H9 (cell line): ENCODE results near the gene MAP6. TPM values are rescaled to one million over a fixed set of nuclear protein-coding genes. Genes with fewer than 3 reads are reported as not detected.

Source experiments
- DNase-seq: peaks from one replicate; pipeline ENCODE4 v3.0.0-alpha.2; 2017
- H2AFZ ChIP-seq: one replicate; pipeline ENCODE4 v1.6.1; 2013; ENCODE audit warnings: mild to moderate bottlenecking, low read length, control low read depth, moderate library complexity
- H2AK5ac ChIP-seq: 2 replicates; pipeline ENCODE4 v1.6.1; 2013; ENCODE audit warnings: low read length, control low read depth, mixed read lengths; ENCODE audit not compliant: insufficient read length
- H2BK120ac ChIP-seq: one replicate; pipeline ENCODE4 v1.6.1; 2013; ENCODE audit warnings: low read depth, mild to moderate bottlenecking, low read length, control low read depth, inconsistent platforms; ENCODE audit not compliant: poor library complexity, severe bottlenecking
- H2BK12ac ChIP-seq: 2 replicates; pipeline ENCODE4 v1.6.1; 2013; ENCODE audit warnings: low read length, control low read depth, mixed read lengths, low read depth; ENCODE audit not compliant: insufficient read length
- H2BK15ac ChIP-seq: 2 replicates; pipeline ENCODE4 v1.6.1; 2013; ENCODE audit warnings: low read depth, low read length, control low read depth
- H2BK20ac ChIP-seq: one replicate; pipeline ENCODE4 v1.6.1; 2013; ENCODE audit warnings: low read depth, mild to moderate bottlenecking, low read length, control low read depth, inconsistent platforms; ENCODE audit not compliant: poor library complexity, severe bottlenecking
- H2BK5ac ChIP-seq: 2 replicates; pipeline ENCODE4 v1.6.1; 2013; ENCODE audit warnings: low read length, control low read depth, mixed read lengths; ENCODE audit not compliant: insufficient read length
- H3K14ac ChIP-seq: 2 replicates; pipeline ENCODE4 v1.6.1; 2013; ENCODE audit warnings: low read length, control low read depth; ENCODE audit not compliant: insufficient read depth
- H3K18ac ChIP-seq: 2 replicates; pipeline ENCODE4 v1.6.1; 2013; ENCODE audit warnings: low read depth, mild to moderate bottlenecking, mixed read lengths, low read length, control low read depth; ENCODE audit not compliant: insufficient read length
- H3K23ac ChIP-seq: 2 replicates; pipeline ENCODE4 v1.6.1; 2013; ENCODE audit warnings: low read length, control low read depth, mixed read lengths, low read depth; ENCODE audit not compliant: insufficient read length
- H3K23me2 ChIP-seq: 2 replicates; pipeline ENCODE4 v1.6.1; 2013; ENCODE audit warnings: low read depth, mild to moderate bottlenecking, mixed read lengths, low read length, control low read depth; ENCODE audit not compliant: insufficient read length, poor library complexity, severe bottlenecking
- H3K27ac ChIP-seq: 2 replicates; pipeline ENCODE4 v1.5.1; 2013; ENCODE audit warnings: low read length, control low read depth, mixed read lengths, low read depth; ENCODE audit not compliant: insufficient read length
- H3K27me3 ChIP-seq: 2 replicates; pipeline ENCODE4 v1.6.1; 2013; ENCODE audit warnings: low read length, control low read depth, inconsistent platforms; ENCODE audit not compliant: insufficient read depth
- H3K4ac ChIP-seq: 2 replicates; pipeline ENCODE4 v1.6.1; 2013; ENCODE audit warnings: low read depth, mild to moderate bottlenecking, control low read depth, inconsistent platforms, low read length, moderate library complexity
- H3K4me1 ChIP-seq: 2 replicates; pipeline ENCODE4 v1.6.1; 2013; ENCODE audit warnings: low read length, control low read depth, inconsistent platforms; ENCODE audit not compliant: insufficient read depth
- H3K4me2 ChIP-seq: 2 replicates; pipeline ENCODE4 v1.6.1; 2013; ENCODE audit warnings: low read length, control low read depth, mixed read lengths; ENCODE audit not compliant: insufficient read length, insufficient read depth
- H3K56ac ChIP-seq: 2 replicates; pipeline ENCODE4 v1.6.1; 2013; ENCODE audit warnings: low read depth, mild to moderate bottlenecking, mixed read lengths, low read length, control low read depth; ENCODE audit not compliant: insufficient read length
- H3K79me1 ChIP-seq: 2 replicates; pipeline ENCODE4 v1.6.1; 2013; ENCODE audit warnings: low read depth, mild to moderate bottlenecking, moderate library complexity, low read length, control low read depth, inconsistent platforms; ENCODE audit not compliant: insufficient read depth, poor library complexity, severe bottlenecking
- H3K79me2 ChIP-seq: 2 replicates; pipeline ENCODE4 v1.6.1; 2013; ENCODE audit warnings: low read length, control low read depth, inconsistent platforms; ENCODE audit not compliant: insufficient read depth
- H3K9ac ChIP-seq: 2 replicates; pipeline ENCODE4 v1.6.1; 2013; ENCODE audit warnings: low read length, control low read depth, mixed read lengths; ENCODE audit not compliant: insufficient read length; ENCODE audit errors: extremely low read depth
- H3K9me3 ChIP-seq: one replicate; pipeline ENCODE4 v1.6.1; 2013; ENCODE audit warnings: low read depth, low read length, inconsistent platforms; ENCODE audit not compliant: control insufficient read depth
- H3T11ph ChIP-seq: one replicate; pipeline ENCODE4 v1.6.1; 2013; ENCODE audit warnings: mild to moderate bottlenecking, low read length, control low read depth, inconsistent platforms
- H4K20me1 ChIP-seq: one replicate; pipeline ENCODE4 v1.6.1; 2013; ENCODE audit not compliant: control insufficient read depth, insufficient read length, insufficient read depth
- H4K5ac ChIP-seq: 2 replicates; pipeline ENCODE4 v1.6.1; 2013; ENCODE audit warnings: low read depth, mild to moderate bottlenecking, mixed read lengths, low read length, control low read depth; ENCODE audit not compliant: insufficient read length
- H4K8ac ChIP-seq: replicated peaks from 2 replicates; pipeline ENCODE4 v1.6.1; 2013; ENCODE audit warnings: low read length, control low read depth, mixed read lengths, low read depth; ENCODE audit not compliant: insufficient read length
- H4K91ac ChIP-seq: 2 replicates; pipeline ENCODE4 v1.6.1; 2013; ENCODE audit warnings: low read depth, mild to moderate bottlenecking, moderate library complexity, mixed read lengths, low read length, control low read depth; ENCODE audit not compliant: insufficient read length
- H3K27ac Mint-ChIP-seq, 3 experiments: 2 replicates in 2 of 3; 3 replicates in 1 of 3; pipeline ENCODE4 v1.8.0; 2020 to 2021; ENCODE audit warnings: mixed read lengths in 3 of 3, mild to moderate bottlenecking in 1 of 3, moderate library complexity in 1 of 3
- H3K27me3 Mint-ChIP-seq: 2 replicates; pipeline ENCODE4 v1.8.0; 2021; ENCODE audit warnings: low read depth, mild to moderate bottlenecking, moderate library complexity, mixed read lengths
- H3K36me3 Mint-ChIP-seq, 3 experiments: 2 replicates in 2 of 3; 3 replicates in 1 of 3; pipeline ENCODE4 v1.8.0; 2020 to 2021; ENCODE audit warnings: low read depth in 3 of 3, mixed read lengths in 3 of 3; ENCODE audit not compliant: insufficient read depth in 1 of 3
- H3K4me1 Mint-ChIP-seq, 2 experiments: 2 replicates each; pipeline ENCODE4 v1.8.0; 2020; ENCODE audit warnings: mixed read lengths in 2 of 2
- H3K4me3 Mint-ChIP-seq, 2 experiments: 2 replicates in 1 of 2; 3 replicates in 1 of 2; pipeline ENCODE4 v1.8.0; 2020 to 2021; ENCODE audit warnings: mild to moderate bottlenecking in 2 of 2, mixed read lengths in 2 of 2, moderate library complexity in 1 of 2
- H3K9me3 Mint-ChIP-seq, 2 experiments: 2 replicates in 1 of 2; 3 replicates in 1 of 2; pipeline ENCODE4 v1.8.0; 2020; ENCODE audit warnings: mild to moderate bottlenecking in 2 of 2, mixed read lengths in 2 of 2, moderate library complexity in 1 of 2
- CTCF ChIP-seq: fragments of 200-600 bp; sonication (generic); conservative IDR thresholded peaks from 3 replicates; pipeline ENCODE4 v1.8.0; 2021; ENCODE audit warnings: antibody characterized with exemption, mild to moderate bottlenecking
- WGBS: extraction: QIAGEN DNeasy Blood & Tissue Kit; methylation state at CpG from one replicate; pipeline ENCODE4 v1.1.7; 2013; ENCODE audit warnings: missing lambda C conversion rate, low lambda C conversion rate, mixed read lengths; ENCODE audit not compliant: insufficient read length; ENCODE audit errors: extremely low coverage; 5-methylcytosine and 5-hydroxymethylcytosine counted together
- total RNA-seq: library from RNA; stranded (reverse); gene quantifications from 2 replicates; pipeline ENCODE4 v1.2.1, GENCODE V29; 2021

The MAP6 gene
- total RNA-seq, 1 experiment from 2014 or later = 0.77 TPM

GRCh38 chr11:75667255-75667830 lies 1.5 kb downstream of the MAP6 start:
- H3K27me3 Mint-ChIP-seq = peaks cover 78% of the 10 kb centered on the region
- TF ChIP-seq CTCF = peak; percentile 22; the same call in 1 of the 3 replicates

More at GRCh38 chr11:75667255-75667830, 1.5 kb downstream of the MAP6 start:
- no peak overlapping the region for H4K5ac ChIP-seq
- no peak overlapping the region for H3K14ac ChIP-seq
- no peaks in the 10 kb centered on the region for H3K79me1 ChIP-seq
- peaks cover 36 to 45% of the 10 kb centered on the region in 2 experiments for H3K4me1 Mint-ChIP-seq
- H2BK12ac ChIP-seq = no peak overlapping the region
- peaks cover 0 to 1% of the 10 kb centered on the region in 2 experiments; a peak in 2 of 5 replicates for H3K9me3 Mint-ChIP-seq
- H2AK5ac ChIP-seq = no peak overlapping the region
- H3K23ac ChIP-seq = no peak overlapping the region
- H3K27ac Mint-ChIP-seq = no peak overlapping the region
- no peak overlapping the region for H4K91ac ChIP-seq
- H4K8ac ChIP-seq = no peak overlapping the region
- peak overlapping the region; percentile 48 to 90 for H3K4me3 Mint-ChIP-seq
- H3T11ph ChIP-seq = no peak overlapping the region
- H4K20me1 ChIP-seq = no peaks in the 10 kb centered on the region
- H3K4ac ChIP-seq = no peak overlapping the region
- DNase-seq = peak; percentile 63
- no peak overlapping the region for H3K56ac ChIP-seq
- H3K79me2 ChIP-seq = no peaks in the 10 kb centered on the region
- no peak overlapping the region for H2BK15ac ChIP-seq
- H3K36me3 Mint-ChIP-seq = no peaks in the 10 kb centered on the region; a peak in 2 of 7 replicates
- no peak overlapping the region for H2AFZ ChIP-seq
- peaks cover 11% of the 10 kb centered on the region for H3K23me2 ChIP-seq
- no peaks in the 10 kb centered on the region for H3K9me3 ChIP-seq
- no peak overlapping the region for H3K9ac ChIP-seq
- WGBS = no CpG with 5 or more reads among the region's 63 CpGs
- H3K18ac ChIP-seq = no peak overlapping the region
- peaks cover 4% of the 10 kb centered on the region; the same call in 1 of the 2 replicates for H3K4me1 ChIP-seq
- no peak overlapping the region for H2BK120ac ChIP-seq
- no peak overlapping the region for H2BK20ac ChIP-seq
- peak overlapping the region; percentile 43 for H3K4me2 ChIP-seq
- no peak overlapping the region for H3K27ac ChIP-seq
- H3K27me3 ChIP-seq = peaks cover 59% of the 10 kb centered on the region
- no peak overlapping the region for H2BK5ac ChIP-seq
